ENCODE results near the gene SSH2.

SSH2 gene

DNA sequence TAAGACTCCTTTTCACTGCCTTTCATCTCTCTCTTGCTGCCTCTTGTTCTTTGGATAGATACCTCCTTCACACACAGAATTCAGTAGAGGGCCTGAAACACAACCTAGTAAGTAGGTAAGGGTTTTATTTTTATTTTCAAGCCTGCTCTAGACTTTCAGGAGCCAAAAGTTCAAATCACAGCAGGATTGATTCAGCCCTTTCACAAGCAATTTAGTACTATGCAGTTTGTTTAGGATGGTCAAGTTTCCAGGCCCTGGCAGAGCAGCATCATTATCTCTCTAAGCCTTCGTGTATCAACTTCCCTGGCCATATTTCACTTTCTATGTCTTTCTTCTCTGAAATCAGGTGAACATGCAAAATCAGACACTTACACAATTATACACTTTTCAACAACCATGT is 158.5 kb downstream of the SSH2 start:
- no peak for DNase-seq

DNA sequence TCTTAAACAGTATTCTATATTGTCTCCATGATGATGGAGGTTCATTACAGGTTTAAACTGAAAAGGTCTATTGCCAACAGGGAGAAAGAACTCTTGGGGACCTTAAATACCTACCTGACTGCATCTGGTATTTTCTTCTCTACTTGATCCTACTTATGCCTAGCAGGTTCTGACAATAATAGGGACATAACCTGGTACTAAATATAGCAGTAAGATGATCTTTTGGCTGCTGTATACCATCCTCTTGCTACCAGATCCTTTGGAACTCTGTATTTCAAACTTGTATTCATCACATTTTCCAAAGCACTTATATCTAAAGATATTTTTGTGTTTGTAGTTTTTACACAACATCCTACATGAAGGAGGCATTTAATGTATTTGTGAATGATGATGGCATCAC is 160.8 kb downstream of the SSH2 start:
- DNase-seq: no peak

DNA sequence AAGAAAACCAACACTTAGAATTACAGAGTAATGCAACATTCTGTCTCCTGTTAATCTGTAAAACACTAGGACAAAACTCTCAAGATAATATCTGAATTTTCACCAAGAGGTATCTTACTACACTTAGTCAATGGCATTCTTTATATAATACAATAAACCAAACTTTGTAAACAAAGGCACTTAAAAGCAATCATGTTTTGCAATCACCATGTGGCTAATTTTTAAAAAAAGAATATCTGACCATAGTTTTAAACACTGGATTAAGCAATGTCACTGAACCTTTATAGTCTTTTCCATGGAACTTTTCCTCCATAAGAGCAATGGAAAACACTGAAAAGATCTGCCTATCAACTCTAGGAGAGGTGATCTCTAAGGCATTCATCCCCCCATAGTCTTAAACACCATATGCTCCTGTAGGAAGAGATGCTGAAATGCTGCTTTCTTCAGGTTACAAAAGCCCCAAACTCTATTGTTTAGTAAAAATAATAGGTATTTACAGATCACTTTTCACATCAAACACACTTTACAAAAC is 163.2 kb downstream of the SSH2 start:
- no peak for DNase-seq

DNA sequence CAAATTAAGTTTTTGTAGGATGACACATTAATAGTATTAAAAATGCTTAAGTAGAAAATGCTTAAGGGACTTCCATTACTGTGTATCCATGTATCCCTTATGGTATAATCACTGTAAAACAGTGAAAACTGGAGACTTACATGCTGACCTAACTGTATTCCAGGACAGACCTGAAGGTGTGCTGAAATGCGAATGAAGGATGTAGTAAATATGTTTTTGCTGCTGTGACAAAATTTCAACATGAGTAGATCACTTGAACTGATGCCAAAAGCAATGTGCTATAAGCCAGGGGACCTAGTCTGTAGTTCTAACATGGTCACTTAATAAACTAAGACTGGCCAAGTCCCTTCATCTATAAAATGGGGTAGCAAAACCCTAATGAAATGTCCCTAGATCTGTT is 165.3 kb downstream of the SSH2 start:
- DNase-seq: no peak

DNA sequence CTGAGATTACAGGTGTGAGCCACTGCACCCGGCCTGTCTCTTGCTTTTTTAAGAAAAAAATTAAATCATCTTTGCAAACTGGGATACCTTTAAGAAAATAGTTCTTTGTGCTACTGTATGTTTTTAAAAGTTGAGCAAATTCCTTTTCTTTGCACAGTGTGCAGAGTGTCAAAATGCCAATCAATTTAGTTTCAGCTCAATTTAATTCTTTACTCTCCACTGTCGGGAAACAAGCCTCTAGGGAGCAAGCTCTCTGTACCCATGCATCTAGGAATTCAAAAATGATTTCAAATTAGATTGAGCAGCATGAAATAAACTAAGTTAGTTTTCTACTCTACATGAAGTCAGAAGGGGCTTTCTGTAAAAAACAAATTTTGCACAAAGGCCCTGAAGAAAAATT is 165.8 kb downstream of the SSH2 start:
- no peak for DNase-seq

DNA sequence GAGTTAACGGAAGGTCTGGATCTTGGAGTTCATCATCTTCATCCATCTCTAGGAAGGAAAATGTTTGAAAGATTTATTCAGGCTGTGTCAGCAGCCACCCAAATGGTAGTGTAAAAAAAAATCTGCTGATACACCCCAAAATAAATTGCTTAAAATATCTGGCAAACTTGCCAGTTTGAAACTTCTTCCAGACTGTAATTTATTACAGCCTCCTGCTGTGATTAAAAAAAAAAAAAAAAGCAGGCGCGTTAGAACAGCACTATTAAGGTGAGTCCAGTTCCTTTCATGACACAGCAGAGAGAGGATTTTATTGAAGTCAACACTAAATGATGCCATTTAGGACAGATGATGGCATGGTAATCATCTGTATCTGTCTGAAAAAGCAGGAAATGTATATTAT is 166.8 kb downstream of the SSH2 start:
- no peak for DNase-seq

DNA sequence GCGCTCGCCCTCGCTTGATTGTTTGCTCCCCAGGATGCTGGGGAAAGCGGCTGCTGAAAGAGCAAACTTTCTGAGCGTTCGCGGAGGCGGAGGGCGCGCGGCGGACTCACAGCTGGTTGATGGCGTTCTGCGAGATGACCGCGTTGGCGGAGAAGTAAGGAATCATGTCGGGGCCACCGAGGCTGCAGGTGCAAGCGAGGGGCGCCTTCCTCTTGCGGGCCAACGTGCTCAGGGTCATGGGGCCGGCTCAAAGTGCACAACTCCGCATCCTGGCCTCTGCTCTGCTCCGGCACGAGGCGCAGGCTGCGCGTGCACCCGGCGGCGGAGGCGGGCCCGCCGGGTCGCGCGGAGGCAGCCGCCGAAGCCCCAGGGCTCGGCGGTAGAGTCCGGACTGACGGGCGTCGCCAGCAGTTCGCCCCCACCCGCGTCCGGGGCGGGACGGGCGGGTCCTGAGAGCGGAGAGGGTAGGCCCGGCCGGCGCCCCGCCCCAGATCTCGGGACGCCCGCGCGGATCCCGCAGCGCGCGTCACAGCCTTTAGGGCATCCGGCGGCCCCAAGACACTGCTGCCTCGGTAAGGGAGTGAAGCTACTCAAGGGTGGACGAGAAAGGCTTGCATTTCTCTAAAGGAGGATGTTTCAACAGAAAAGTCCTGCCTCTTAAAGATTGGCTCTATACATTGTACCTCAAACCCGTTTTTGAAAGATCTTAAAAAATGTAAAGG is 168.8 kb downstream of the SSH2 start:
- DNase-seq: peak; percentile 51 to 87 (median 68)

DNA sequence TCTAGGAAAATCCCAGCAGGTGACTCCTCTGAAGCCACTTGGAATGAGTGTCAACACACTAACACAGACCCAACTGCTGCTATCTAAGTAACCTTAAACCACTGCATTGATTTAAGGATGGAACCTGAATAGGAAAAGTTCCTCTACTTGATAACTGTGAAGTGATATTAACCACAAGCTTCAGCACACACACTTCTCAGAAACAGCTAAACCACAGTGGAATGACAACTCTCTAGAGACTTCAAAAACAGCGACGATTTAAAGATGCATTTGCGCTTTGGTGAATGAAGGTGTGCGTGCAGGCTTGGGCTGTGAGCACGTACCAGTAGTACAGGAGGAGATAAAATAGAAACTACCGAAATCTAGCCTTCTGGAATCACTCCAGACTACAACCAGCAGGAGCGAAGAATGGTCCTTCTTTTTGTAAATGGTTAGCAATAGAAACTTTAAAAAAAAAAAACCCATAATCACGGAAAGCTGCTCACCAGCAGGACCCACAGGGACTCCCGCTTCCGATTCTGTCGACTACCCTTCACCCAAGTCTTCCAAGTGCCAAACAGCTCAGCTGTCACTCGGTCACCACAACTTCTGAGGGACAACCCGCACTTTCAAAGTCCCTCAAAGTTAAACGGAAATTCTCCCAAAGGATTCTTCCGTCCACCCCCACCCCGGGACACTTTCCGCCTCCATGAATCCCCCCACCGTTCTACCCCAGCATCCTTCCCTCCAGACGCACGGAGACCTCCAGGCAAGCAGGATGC is 169.6 kb downstream of the SSH2 start:
- peak in 2 of 4 experiments; percentile 24 to 25 for DNase-seq

DNA sequence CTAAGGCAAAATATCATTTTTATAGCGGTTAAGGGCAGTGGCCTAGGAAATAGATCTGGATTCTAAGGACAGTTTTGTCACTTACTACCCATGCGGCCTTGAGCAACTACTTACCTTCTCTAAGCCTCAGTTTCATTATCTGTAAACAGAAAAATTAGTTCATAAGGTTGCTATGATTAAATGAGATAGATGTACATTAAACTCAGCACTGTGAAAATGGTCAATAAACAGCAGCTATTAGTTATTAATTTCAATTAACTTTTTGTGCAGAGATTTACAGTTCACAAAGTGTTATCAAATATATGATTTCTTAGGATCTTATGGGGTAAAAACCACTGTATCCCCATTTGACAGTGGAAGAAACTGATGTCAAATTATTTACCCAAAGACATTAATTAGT is 171.8 kb downstream of the SSH2 start:
- DNase-seq: no peak

DNA sequence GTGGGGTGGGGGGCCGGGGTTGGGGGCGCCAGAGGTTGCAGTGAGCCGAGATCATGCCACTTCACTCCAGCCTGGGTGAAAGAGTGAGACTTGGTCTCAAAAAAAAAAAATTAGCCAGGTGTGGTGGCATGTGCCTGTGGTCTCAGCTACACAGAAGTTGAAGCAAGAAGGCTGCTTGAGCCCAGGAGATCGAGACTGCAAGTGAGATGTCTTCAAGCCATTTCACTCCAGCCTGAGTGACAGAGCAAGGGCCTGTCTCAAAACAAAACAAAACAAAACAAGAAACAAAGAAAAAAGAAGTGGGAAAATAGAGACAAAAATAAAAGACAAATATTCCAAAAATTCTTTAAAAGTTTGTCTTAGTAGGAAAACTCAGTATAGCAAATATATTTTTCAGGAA is 172.2 kb downstream of the SSH2 start:
- DNase-seq: no peak

DNA sequence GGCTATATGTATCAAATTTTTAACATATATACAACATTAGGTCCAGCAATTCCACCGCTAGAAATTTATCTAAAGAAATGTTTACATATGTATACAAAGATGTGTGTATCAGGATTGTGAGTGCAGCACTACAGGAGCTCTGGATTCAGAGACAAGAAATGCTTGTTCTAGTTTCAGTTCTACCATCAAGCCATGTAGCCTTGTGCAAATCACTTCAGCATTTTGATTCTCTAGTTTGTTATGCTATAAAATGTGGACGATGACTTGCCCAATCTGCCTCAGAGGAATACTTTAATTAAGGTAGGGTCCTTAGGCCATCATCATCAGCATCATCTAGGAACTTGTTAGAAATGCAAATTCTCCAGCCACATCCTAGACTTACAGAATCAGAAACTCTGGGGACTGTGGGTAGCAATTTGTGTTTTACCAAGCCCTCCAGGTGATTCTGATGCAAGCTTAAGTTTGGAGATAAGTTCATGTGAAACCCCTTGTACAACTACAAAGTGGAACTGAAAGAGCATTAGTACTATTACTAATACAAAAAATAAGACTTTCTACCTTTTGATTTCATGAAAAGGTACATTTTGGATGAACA is 176.1 kb downstream of the SSH2 start:
- DNase-seq: no peak

DNA sequence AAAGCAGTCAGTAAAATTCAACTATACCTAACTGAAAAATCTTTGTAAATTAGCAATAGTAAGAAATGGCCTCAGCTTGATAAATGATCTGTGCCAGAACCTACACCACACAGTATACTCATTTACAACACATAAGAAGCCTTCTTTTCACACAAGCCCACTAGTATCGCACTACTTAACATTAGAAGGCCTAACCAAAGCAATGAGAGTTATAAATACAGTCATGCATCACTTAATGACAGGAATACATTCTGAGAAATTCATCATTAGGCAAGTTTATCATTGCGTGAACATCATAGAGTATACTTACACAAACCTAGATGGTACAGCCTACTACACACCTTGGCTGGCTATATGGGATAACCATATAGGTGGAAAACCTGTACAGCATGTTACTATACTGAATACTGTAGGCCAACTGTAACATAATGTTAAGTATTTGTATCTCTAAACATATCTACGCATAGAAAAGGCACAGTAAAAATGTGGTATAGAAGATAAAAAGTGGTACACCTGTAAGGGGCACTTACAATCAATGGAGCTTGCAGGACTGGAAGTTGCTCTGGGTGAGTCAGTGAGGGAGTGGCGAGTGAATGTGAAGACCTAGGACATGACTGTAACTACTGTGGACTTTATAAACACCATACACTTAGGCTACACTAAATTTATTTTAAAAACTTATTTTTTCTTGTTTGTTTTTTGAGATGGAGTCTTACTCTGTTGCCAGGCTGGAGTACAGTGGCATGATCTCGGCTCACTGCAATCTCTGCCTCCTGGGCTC is 180.8 kb downstream of the SSH2 start:
- no peak for DNase-seq

DNA sequence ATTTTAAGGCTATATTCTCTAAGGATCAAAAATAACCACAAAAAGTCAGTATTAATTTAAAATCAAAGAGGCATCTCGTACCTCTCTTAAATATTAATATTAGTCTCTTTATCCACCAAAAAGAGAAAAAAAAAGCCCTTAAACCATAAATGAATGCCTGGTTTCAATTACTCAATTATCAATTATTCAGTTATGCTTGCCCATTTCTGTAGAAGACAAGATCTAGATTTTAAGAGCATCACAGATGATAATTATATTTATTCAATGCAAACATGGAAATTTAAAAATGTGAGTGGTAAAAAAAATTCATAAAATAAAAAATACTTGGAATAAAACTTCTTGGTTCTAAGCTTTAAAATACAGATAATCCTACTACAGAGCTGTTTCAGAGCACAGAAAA is 181.6 kb downstream of the SSH2 start:
- DNase-seq: no peak

DNA sequence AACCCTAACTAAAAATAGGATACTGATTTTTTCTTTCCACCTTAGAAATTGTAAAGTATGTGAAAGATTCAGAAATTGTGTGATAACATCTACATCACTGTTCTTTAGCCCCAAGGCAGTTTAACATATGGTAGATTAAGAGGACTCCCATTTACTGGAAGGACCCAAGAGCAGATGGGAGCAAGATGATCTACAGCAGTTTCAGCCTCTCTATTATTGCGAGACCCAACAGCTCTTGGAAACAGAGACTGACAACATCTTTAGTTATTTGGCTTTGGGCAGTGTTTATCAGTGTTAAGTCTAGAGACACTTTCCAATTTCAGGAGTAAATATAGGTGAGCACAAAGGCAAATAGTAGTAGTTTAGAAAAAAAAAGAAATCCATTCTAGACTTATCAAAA is 182.4 kb downstream of the SSH2 start:
- DNase-seq: no peak

DNA sequence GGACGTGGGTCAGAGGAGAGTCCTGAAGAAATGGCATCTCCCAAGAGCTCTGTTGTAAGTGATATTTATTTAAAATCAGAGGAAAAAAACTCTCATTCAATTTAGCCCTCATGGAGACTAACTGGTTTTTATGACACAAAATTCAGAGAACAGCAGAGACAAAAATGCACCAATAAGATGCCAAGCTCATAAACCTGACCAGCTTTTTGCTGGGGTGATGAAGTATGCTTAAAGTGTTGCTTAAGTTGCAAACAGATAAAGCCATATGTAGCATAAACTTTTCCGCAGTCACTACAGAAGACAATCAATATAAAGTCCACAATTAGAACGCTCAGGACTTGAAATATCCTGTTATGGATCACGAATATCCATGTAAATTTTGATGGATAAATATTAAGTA is 183.4 kb downstream of the SSH2 start:
- DNase-seq: no peak

DNA sequence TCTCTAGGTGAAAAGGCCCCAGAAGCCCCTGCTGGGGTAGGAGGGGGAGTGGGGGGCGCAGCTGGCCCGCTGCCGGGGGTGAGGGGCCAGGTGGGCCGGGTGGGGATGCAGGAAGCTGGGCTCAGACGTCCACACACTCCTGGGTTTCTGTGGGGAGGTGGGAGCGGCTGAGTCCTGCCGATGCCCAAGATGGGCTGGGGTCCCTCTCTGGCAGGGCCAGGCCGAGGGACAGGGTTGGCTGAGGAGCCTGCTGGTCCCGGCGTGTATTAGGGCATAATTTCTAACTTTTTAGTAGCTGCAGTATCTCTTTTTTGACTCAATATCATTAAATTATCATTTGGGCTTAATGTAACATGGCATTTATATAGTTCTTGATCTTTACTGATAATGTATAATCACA is 185.9 kb downstream of the SSH2 start:
- no peak for DNase-seq

DNA sequence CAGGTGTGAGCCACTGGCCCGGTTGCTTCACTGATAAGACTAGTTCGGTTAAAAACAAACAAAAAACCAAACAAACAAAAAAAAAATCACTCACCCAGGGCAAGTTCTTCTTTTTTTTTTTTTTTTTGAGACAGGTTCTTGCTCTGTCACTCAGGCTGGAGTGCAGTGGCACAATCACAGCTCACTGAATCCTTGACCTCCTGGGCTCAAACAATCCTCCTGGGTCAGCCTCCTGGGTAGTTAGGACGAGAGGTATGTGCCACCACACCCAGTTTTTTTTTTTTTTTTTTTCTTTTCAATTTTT is 187.9 kb downstream of the SSH2 start:
- no peak for DNase-seq

DNA sequence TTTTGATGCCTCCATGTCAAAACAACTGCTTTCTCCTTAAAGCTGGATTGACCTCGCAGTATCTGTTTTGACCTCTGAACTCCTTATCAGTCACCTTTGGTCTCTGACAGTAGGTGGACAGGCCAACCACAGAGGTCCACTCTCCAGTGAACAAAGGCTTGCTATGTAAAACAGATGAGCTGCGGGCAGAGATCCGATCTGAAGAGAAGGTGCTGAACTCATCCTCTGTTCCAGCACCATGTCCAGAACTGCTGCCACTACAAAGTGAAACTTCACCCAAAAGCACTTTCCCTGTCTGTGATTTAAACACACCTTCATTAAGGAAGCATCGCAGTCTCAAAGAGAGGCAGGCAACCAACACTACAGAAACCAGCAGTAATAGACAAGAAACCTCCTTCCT is 190.0 kb downstream of the SSH2 start:
- no peak for DNase-seq

DNA sequence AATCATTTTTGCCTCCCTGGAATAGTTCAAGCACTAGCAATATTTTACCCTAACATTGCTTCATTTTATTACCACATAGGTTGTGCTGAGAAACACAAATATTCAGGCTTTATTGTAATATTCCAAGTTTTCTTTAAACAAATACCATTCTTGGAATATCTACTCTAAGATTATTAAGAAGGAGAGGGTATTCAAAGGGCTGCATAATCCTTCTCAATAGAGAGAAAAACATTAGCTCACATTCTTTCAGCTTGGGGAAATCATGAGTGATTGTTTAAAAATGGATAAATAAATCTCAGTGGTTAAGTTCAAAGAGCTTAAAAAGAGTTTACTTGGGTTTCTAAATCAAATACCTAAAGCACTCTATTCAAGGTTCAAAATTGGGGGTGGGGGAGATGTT is 195.4 kb downstream of the SSH2 start:
- DNase-seq: no peak

DNA sequence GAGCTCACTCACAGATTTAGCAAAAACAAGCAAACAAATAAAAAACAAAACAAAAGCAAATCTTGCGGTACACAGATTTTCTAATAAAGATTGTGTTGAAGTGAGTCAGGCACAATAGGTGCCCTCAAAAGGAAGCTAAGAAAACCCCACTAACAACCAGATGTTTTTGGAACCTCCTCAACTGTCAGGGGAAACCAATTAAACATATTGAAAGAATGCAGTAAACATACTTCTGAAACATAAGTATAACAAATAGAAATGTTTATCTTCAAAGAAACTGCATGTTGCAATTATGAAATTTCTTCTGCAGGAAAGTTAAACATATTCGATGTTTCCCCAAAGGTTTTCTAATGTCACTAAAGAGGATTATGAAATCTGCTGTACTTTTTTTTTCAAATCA is 196.9 kb downstream of the SSH2 start:
- no peak for DNase-seq

DNA sequence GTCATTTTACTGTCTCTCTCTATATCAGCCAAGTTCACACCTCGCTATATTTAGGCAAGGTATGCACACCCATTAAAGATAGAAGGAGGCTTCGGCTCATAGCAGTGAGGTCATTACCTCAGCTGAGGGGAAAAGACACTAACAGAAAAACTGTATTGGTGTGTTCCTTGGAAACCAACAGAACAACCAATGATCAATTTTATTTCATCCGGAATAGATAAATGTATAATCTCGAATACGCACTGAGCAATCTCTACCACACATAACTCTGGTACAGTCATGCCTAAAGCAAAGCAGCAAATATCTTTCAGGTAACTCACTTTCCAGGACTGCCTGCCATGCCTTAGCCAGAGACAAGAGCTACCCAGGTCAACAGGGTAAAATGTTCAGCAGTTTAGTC is 197.4 kb downstream of the SSH2 start:
- no peak for DNase-seq

DNA sequence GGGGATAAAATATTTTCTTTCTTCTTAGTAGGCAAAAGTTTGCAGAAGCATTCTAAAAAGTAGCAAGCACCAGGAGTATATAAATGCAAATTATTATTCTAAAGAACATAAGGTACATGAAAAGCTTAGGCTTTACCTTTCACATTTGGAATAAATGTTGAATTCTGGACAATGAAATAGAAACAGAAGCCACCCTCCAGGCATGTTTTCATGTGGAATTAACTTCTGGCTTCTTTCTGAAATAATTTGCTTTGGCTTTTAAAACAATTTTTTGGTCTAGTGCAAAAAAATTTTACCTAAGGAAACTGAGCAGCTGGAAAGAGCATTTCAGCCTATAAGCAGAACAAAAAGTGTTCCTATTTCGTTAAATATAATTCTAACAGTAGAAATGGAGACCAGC is 197.8 kb downstream of the SSH2 start:
- no peak for DNase-seq

DNA sequence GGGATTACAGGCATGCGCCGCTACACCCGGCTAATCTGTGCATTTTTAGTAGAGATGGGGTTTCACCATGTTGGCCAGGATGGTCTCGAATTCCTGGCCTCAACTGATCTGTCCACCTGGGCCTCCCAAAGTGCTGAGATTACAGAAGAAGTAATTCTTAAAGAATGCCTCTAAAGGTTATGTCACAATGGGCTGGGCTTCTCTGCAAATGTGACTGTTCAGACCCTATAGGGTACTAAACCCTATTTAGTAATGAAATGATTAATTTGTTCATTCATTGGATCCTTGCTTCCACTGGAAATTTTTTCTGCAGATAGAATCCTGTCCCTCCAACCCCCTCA is 198.5 kb downstream of the SSH2 start:
- no peak for DNase-seq

DNA sequence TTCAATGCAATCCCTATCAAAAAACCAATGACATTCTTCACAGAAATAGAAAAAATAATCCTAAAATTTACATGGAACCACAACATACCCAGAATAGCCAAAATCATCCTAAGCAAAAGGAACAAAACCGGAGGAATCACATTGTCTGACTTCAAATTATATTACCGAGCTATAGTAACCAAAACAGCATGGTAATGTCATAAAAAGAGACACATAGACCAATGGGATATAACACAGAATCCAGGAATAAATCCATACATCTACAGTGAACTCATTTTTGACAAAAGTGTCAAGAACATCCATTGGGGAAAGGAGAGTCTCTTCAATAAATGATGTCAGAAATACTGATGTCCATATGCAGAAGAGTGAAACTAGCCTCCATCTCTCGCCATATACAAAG is 201.5 kb downstream of the SSH2 start:
- no peak for DNase-seq
